ENCODE measurements around the gene CEBPG. TPM values are rescaled to one million over a fixed set of nuclear protein-coding genes. Genes with fewer than 3 reads are reported as not detected.

Gene CEBPG
- total RNA-seq, 1 experiment from 2014 or later, result 91.3 TPM

GRCh38 chr19:33408538-33409434 lies 35.3 kb downstream of the CEBPG start:
- no peak overlapping the region for H3K4me3 Mint-ChIP-seq (ENCODE audit: unreplicated experiment)
- BruUV-seq (replicated peaks), result no TSS peak
- H3K9me3 Mint-ChIP-seq (ENCODE audit: unreplicated experiment), result no peaks in the 10 kb centered on the region
- TF ChIP-seq, protein P1, sequence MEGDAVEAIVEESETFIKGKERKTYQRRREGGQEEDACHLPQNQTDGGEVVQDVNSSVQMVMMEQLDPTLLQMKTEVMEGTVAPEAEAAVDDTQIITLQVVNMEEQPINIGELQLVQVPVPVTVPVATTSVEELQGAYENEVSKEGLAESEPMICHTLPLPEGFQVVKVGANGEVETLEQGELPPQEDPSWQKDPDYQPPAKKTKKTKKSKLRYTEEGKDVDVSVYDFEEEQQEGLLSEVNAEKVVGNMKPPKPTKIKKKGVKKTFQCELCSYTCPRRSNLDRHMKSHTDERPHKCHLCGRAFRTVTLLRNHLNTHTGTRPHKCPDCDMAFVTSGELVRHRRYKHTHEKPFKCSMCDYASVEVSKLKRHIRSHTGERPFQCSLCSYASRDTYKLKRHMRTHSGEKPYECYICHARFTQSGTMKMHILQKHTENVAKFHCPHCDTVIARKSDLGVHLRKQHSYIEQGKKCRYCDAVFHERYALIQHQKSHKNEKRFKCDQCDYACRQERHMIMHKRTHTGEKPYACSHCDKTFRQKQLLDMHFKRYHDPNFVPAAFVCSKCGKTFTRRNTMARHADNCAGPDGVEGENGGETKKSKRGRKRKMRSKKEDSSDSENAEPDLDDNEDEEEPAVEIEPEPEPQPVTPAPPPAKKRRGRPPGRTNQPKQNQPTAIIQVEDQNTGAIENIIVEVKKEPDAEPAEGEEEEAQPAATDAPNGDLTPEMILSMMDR (IDR thresholded peaks at IDR 0.05; ENCODE audit: unreplicated experiment), result no peak
- intact Hi-C loops (cut with micrococcal nuclease), result no loop called here
- CTCF ChIA-PET, result interaction anchor here (0.6 to 28.9 kb wide), 15 partner anchors 9 to 778 kb away, joined by 3 to 530 read pairs (median 4); no protein-coding TSS in a partner anchor
- H3K4me1 Mint-ChIP-seq (ENCODE audit: insufficient read depth, unreplicated experiment), result no peaks in the 10 kb centered on the region
- no peaks in the 10 kb centered on the region for H3K36me3 Mint-ChIP-seq (ENCODE audit: insufficient read depth, unreplicated experiment)
- H3K27ac Mint-ChIP-seq (ENCODE audit: low read depth, unreplicated experiment), result no peak overlapping the region
- DNase-seq (ENCODE audit: unreplicated experiment), result no peak
- H3K27me3 Mint-ChIP-seq (ENCODE audit: insufficient read depth, unreplicated experiment), result no peaks in the 10 kb centered on the region
- POLR2A ChIA-PET, result interaction anchor here (0.7 kb wide), 1 partner anchor 51 kb away, joined by 3 read pairs; no protein-coding TSS in a partner anchor

DNA sequence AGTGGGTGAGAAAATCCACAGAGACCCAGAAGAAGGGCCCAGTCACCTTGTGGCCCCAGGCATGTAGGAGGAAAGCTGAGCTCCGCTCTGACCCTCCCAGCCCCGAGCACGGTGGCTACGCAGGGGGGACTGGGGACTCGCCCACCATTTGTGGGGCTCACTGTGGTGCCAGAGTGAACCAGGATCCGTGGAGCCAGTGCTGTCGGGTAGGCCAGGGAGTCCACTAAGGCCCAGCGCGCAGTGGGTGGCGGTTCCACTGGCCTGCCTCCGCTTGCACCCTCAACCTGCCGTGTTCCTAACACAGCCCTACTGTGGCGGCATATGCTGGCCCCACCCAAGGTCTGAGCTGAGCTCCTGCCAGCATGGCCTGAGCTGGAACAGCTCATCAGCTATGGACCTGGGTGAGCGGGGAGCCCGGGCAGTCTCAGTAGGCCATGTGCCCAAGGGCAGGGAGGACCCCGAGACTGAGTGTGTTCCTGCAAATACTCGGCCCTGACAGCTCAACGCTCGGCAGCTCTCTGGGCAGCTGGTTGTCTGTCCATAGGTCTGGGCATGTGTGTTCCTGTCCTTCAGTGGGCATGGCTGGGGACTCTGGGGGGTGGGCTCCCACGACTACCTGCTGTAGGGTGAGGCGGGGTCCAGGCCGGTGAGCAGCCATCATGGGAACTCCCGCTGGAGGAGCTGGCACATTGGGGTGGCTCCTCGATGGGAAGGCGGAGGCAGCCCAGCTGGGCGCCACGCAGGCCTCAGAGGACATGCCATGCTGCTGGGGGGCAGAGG lies 36.6 kb downstream of the CEBPG start:
- Mint-ChIP-seq H3K4me1 (ENCODE audit: insufficient read depth, unreplicated experiment) (no peaks in the 10 kb centered on the region), H3K27ac (ENCODE audit: low read depth, unreplicated experiment) (no peak overlapping the region), H3K4me3 (ENCODE audit: unreplicated experiment) (no peak overlapping the region), H3K36me3 (ENCODE audit: insufficient read depth, unreplicated experiment) (no peaks in the 10 kb centered on the region), H3K9me3 (ENCODE audit: unreplicated experiment) (no peaks in the 10 kb centered on the region), H3K27me3 (ENCODE audit: insufficient read depth, unreplicated experiment) (no peaks in the 10 kb centered on the region)
- DNase-seq (ENCODE audit: unreplicated experiment), result no peak
- POLR2A ChIA-PET, result no interaction called here
- BruUV-seq (replicated peaks), result no TSS peak
- intact Hi-C loops (cut with micrococcal nuclease), result no loop called here
- CTCF ChIA-PET, result interaction anchor here (0.6 to 28.9 kb wide), 6 partner anchors 20 to 368 kb away, joined by 3 to 530 read pairs (median 6); no protein-coding TSS in a partner anchor
- TF ChIP-seq, protein P1 (IDR thresholded peaks at IDR 0.05; ENCODE audit: unreplicated experiment), result no peak

DNA sequence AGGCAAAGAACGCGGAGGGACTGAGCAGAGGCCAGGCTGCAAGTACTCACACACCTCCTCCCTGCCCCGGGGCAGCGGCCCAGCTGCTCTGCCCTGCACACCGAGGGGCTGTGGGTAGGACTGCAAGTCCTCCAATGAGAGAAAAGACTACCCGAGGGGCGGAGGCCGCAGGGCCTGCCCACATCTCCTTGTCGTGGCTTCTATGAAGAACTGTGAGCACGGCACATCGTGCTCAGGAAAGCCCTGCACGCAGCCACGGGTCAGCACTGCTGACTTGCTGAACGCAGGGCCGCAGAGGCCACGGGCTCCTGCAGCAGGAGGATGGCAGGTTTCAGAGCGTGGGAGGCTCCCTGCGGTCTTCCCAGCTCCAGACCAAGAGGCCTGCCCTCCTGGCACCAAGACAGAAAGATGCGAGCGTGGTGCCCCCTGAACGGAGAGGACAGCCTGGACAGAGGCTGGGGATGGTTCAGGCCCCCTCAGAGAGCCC lies 37.4 kb downstream of the CEBPG start:
- BruUV-seq (replicated peaks), result no TSS peak
- Mint-ChIP-seq H3K27ac (ENCODE audit: low read depth, unreplicated experiment) (no peak overlapping the region), H3K4me1 (ENCODE audit: insufficient read depth, unreplicated experiment) (no peaks in the 10 kb centered on the region), H3K4me3 (ENCODE audit: unreplicated experiment) (no peak overlapping the region), H3K9me3 (ENCODE audit: unreplicated experiment) (no peaks in the 10 kb centered on the region), H3K36me3 (ENCODE audit: insufficient read depth, unreplicated experiment) (no peaks in the 10 kb centered on the region), H3K27me3 (ENCODE audit: insufficient read depth, unreplicated experiment) (no peaks in the 10 kb centered on the region)
- TF ChIP-seq, protein P1 (IDR thresholded peaks at IDR 0.05; ENCODE audit: unreplicated experiment), result no peak
- ChIA-PET POLR2A (no interaction called here), CTCF (interaction anchor here (0.6 to 28.9 kb wide), 6 partner anchors 19 to 367 kb away, joined by 3 to 530 read pairs (median 6); no protein-coding TSS in a partner anchor)
- intact Hi-C loops (cut with micrococcal nuclease), result no loop called here
- no peak for DNase-seq (ENCODE audit: unreplicated experiment)

All from MCF 10A (cell line).